Spleen (tissue), 7 donors: ENCODE measurements around the gene MICAL3.

Experiments used
- POLR2A ChIP-seq, 3 donors: fragments of 450-650 bp; IDR thresholded peaks; one replicate each; pipeline ENCODE4 v1.5.1; 2017; ENCODE audit warnings: antibody characterized with exemption in 3 of 3, mild to moderate bottlenecking in 1 of 3
- POLR2AphosphoS5 ChIP-seq, 3 donors: sonication (generic); formaldehyde crosslinking; IDR thresholded peaks; one replicate each; pipeline ENCODE4 v1.5.1; 2017; ENCODE audit warnings: antibody characterized with exemption in 3 of 3
- TF ChIP-seq, protein P1 (sequence below), 11 experiments: fragments of 200-600 bp in 7 of 11; fragments of 450-650 bp in 4 of 11; sonication (generic) in 4 of 11; IDR thresholded peaks in 8 of 11; conservative IDR thresholded peaks in 3 of 11; 1 replicate in 7 of 11; 2 replicates in 4 of 11; pipeline versions ENCODE4 v1.4.0 to v1.8.0; 2016 to 2021; ENCODE audit warnings: antibody characterized with exemption in 11 of 11, inconsistent platforms in 4 of 11, mild to moderate bottlenecking in 1 of 11
- donor health status: DM: no; HTN: no; CAD: no; lungs with moderate emphysema.
- donor health status: DM: no; HTN: no; CAD: no.
- donor health status: DM: no; HTN: no; CAD: no.

DNA sequence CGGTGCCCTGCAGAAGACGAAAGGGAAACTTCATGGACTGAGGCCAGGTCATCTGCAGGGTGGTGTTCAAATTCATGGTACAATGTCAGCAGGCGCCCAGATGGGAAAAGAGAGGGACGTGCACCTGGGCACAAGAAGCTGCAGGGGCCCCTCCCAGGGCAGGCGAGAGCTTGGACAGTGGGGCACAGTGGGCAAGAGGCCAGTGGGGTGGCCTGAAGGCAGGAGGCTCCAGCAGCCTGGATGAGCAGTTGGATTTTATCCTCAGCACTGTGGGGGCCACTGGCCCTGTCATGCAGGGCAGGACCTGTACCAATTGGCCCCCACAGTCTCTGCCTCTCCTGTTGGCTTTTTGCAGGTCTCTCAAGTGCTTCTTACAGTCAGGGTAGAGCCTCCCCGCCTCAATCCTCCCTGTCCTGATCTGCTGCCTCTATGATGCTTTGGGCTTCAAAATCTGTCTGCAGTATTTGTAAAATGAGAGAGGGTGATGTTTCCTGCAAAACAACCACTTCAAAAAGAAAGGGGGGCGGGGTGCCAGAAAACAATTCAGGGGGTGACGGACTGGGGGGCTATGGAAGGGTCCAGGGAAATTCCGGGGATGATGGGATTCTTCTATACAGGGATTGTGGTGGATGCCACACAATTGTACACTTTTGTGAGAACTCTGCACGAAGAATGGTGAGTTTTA is 248.4 kb downstream of the MICAL3 start:
- TF ChIP-seq, protein P1, sequence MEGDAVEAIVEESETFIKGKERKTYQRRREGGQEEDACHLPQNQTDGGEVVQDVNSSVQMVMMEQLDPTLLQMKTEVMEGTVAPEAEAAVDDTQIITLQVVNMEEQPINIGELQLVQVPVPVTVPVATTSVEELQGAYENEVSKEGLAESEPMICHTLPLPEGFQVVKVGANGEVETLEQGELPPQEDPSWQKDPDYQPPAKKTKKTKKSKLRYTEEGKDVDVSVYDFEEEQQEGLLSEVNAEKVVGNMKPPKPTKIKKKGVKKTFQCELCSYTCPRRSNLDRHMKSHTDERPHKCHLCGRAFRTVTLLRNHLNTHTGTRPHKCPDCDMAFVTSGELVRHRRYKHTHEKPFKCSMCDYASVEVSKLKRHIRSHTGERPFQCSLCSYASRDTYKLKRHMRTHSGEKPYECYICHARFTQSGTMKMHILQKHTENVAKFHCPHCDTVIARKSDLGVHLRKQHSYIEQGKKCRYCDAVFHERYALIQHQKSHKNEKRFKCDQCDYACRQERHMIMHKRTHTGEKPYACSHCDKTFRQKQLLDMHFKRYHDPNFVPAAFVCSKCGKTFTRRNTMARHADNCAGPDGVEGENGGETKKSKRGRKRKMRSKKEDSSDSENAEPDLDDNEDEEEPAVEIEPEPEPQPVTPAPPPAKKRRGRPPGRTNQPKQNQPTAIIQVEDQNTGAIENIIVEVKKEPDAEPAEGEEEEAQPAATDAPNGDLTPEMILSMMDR (IDR thresholded peaks at IDR 0.05 in 8 of 11, conservative IDR thresholded peaks at IDR 0.05 in 3 of 11): no peak
- TF ChIP-seq POLR2A (IDR thresholded peaks at IDR 0.05): no peak
- no peak for TF ChIP-seq POLR2AphosphoS5 (IDR thresholded peaks at IDR 0.05)
